IMR-90 (cell line): ENCODE data around the gene NAXE. TPM values are rescaled to one million over a fixed set of nuclear protein-coding genes. Genes with fewer than 3 reads are reported as not detected.

Experiments
- ATAC-seq: fragments of 200-7000 bp; cut with Tn5 transposase; 2 replicates; pipeline ENCODE4 v1.9.1; 2020; ENCODE audit warnings: low read depth, mild to moderate bottlenecking, moderate library complexity
- BruUV-seq: library from RNA; stranded (reverse); fragments of 400-500 nt; replicated peaks from 2 replicates; lab custom pipeline; 2021; lab: Mats Ljungman, UMichigan
- CTCF ChIA-PET: fragments of 300-600 bp; formaldehyde crosslinking; extraction: SDS; loops from one replicate; lab custom pipeline; 2021; ENCODE audit warnings: antibody characterized with exemption; lab: Yijun Ruan, JAX
- POLR2A ChIA-PET: fragments of 300-600 bp; sonication (Branson Sonifier 250); formaldehyde crosslinking; loops from one replicate; lab custom pipeline; 2022; ENCODE audit warnings: antibody characterized with exemption; ENCODE audit not compliant: unreplicated experiment; lab: Charles Lee
- DNase-seq: peaks from one replicate; pipeline ENCODE4 v3.0.0; 2013
- H2AFZ ChIP-seq: replicated peaks from 2 replicates; pipeline ENCODE3; 2013; ENCODE audit warnings: low read length, mild to moderate bottlenecking; ENCODE audit not compliant: poor library complexity
- H2AK5ac ChIP-seq: 2 replicates; pipeline ENCODE4 v1.6.1; 2013; ENCODE audit warnings: low read depth, low read length, inconsistent platforms
- H2AK9ac ChIP-seq: replicated peaks from 2 replicates; pipeline ENCODE3; 2013; ENCODE audit warnings: mild to moderate bottlenecking, low read depth, low read length, moderate library complexity; ENCODE audit not compliant: poor library complexity
- H2BK120ac ChIP-seq: 2 replicates; pipeline ENCODE4 v1.6.1; 2013; ENCODE audit warnings: low read depth, low read length, inconsistent platforms
- H2BK15ac ChIP-seq: 3 replicates; pipeline ENCODE4 v1.6.1; 2013; ENCODE audit warnings: low read depth, low read length, inconsistent platforms
- H2BK20ac ChIP-seq: 2 replicates; pipeline ENCODE4 v1.6.1; 2013; ENCODE audit warnings: low read depth, mild to moderate bottlenecking, inconsistent platforms, low read length, moderate library complexity
- H2BK5ac ChIP-seq: 2 replicates; pipeline ENCODE4 v1.6.1; 2013; ENCODE audit warnings: mild to moderate bottlenecking, low read depth, low read length, inconsistent platforms; ENCODE audit not compliant: poor library complexity, severe bottlenecking
- H3K14ac ChIP-seq: replicated peaks from 2 replicates; pipeline ENCODE4 v1.6.1; 2013; ENCODE audit warnings: low read depth, low read length, inconsistent platforms
- H3K18ac ChIP-seq: 2 replicates; pipeline ENCODE4 v1.6.1; 2013; ENCODE audit warnings: low read depth, low read length, control low read depth
- H3K23ac ChIP-seq: 2 replicates; pipeline ENCODE4 v1.6.1; 2013; ENCODE audit warnings: low read depth, low read length, inconsistent platforms
- H3K27ac ChIP-seq: 2 replicates; pipeline ENCODE4 v1.5.1; 2013; ENCODE audit warnings: mild to moderate bottlenecking, control low read depth, low read length; ENCODE audit not compliant: insufficient read depth
- H3K27me3 ChIP-seq: 2 replicates; pipeline ENCODE4 v1.6.1; 2013; ENCODE audit warnings: low read length; ENCODE audit not compliant: control insufficient read depth, insufficient read depth
- H3K36me3 ChIP-seq: 2 replicates; pipeline ENCODE4 v1.6.1; 2013; ENCODE audit warnings: low read length, mixed read lengths; ENCODE audit not compliant: control insufficient read depth, insufficient read depth
- H3K4ac ChIP-seq: 2 replicates; pipeline ENCODE4 v1.6.1; 2013; ENCODE audit warnings: low read depth, low read length, inconsistent platforms
- H3K4me1 ChIP-seq: 2 replicates; pipeline ENCODE4 v1.6.1; 2013; ENCODE audit warnings: low read length, mixed read lengths; ENCODE audit not compliant: control insufficient read depth, insufficient read depth
- H3K4me2 ChIP-seq: 2 replicates; pipeline ENCODE4 v1.6.1; 2013; ENCODE audit warnings: low read depth, mild to moderate bottlenecking, control low read depth, low read length, moderate library complexity
- H3K4me3 ChIP-seq: 2 replicates; pipeline ENCODE4 v1.5.1; 2013; ENCODE audit warnings: low read depth, mild to moderate bottlenecking, control low read depth, low read length, moderate library complexity; ENCODE audit not compliant: insufficient read depth
- H3K56ac ChIP-seq: 2 replicates; pipeline ENCODE4 v1.6.1; 2013; ENCODE audit warnings: low read length, inconsistent platforms; ENCODE audit not compliant: insufficient read depth; ENCODE audit errors: extremely low read depth
- H3K79me1 ChIP-seq, 2 experiments: 2 replicates each; pipeline ENCODE4 v1.6.1; 2013; ENCODE audit warnings: low read length in 2 of 2, inconsistent platforms in 1 of 2, low read depth in 1 of 2
- H3K9ac ChIP-seq: 2 replicates; pipeline ENCODE4 v1.6.1; 2013; ENCODE audit warnings: low read depth, low read length, control low read depth
- H3K9me1 ChIP-seq: 2 replicates; pipeline ENCODE4 v1.6.1; 2013; ENCODE audit warnings: low read length, inconsistent platforms; ENCODE audit not compliant: insufficient read depth
- H3K9me3 ChIP-seq: 2 replicates; pipeline ENCODE4 v1.6.1; 2013; ENCODE audit warnings: low read length; ENCODE audit not compliant: control insufficient read depth, insufficient read depth
- H4K20me1 ChIP-seq: 2 replicates; pipeline ENCODE4 v1.6.1; 2013; ENCODE audit warnings: low read length, inconsistent platforms; ENCODE audit not compliant: insufficient read depth
- H4K5ac ChIP-seq: 2 replicates; pipeline ENCODE4 v1.6.1; 2013; ENCODE audit warnings: mild to moderate bottlenecking, low read depth, low read length, control low read depth
- H4K8ac ChIP-seq, 2 experiments: 2 replicates each; pipeline ENCODE4 v1.6.1; 2013; ENCODE audit warnings: low read depth in 2 of 2, low read length in 2 of 2, control low read depth in 1 of 2, inconsistent platforms in 1 of 2
- H4K91ac ChIP-seq: 2 replicates; pipeline ENCODE4 v1.6.1; 2013; ENCODE audit warnings: low read depth, low read length, inconsistent platforms; ENCODE audit not compliant: insufficient read depth
- ELK1 ChIP-seq: fragments of 150-350 bp; IDR thresholded peaks from 2 replicates; pipeline ENCODE4 v1.6.1; 2016; ENCODE audit warnings: low read depth, mild to moderate bottlenecking, low read length, moderate library complexity, borderline replicate concordance
- WGBS, 2 experiments: methylation state at CpG; one replicate each; pipeline versions ENCODE4 v1.1.5 to v1.1.7; 2013; ENCODE audit warnings: missing lambda C conversion rate in 2 of 2; ENCODE audit not compliant: insufficient read length in 1 of 2; ENCODE audit errors: extremely low coverage in 2 of 2; 5-methylcytosine and 5-hydroxymethylcytosine counted together
- dilution Hi-C: fragments of 300-500 bp; cut with HindIII; formaldehyde crosslinking; loops from one replicate; pipeline ENCODE4 v1.14.3; 2018; ENCODE audit warnings: low sequenced_read_pairs; ENCODE audit not compliant: unreplicated experiment
- in situ Hi-C: fragments of 300-500 bp; cut with MboI; formaldehyde crosslinking; loops from 3 replicates; pipeline ENCODE4 v1.14.3; 2019; ENCODE audit warnings: low sequenced_read_pairs, inconsistent platforms, mixed read lengths
- intact Hi-C: fragments of 100-400 bp; cut with micrococcal nuclease; formaldehyde crosslinking; loops from 2 replicates; pipeline ENCODE4 v1.10.0; 2022
- polyA plus RNA-seq, 3 experiments: library from polyadenylated mRNA; depleted of rRNA; stranded (reverse); fragments of >200 nt; gene quantifications; 2 replicates each; pipeline ENCODE4 v1.2.3, GENCODE V29; 2012; ENCODE audit warnings: low replicate concordance in 1 of 3
- total RNA-seq: library from RNA; depleted of rRNA; stranded (reverse); fragments of >200 nt; gene quantifications from 2 replicates; pipeline ENCODE4 v1.2.3, GENCODE V29; 2012

Gene NAXE
- total and polyA plus RNA-seq, 2 of the 4 experiments (the other 2 are of a cell fraction): 61.0 to 74.2 TPM

DNA sequence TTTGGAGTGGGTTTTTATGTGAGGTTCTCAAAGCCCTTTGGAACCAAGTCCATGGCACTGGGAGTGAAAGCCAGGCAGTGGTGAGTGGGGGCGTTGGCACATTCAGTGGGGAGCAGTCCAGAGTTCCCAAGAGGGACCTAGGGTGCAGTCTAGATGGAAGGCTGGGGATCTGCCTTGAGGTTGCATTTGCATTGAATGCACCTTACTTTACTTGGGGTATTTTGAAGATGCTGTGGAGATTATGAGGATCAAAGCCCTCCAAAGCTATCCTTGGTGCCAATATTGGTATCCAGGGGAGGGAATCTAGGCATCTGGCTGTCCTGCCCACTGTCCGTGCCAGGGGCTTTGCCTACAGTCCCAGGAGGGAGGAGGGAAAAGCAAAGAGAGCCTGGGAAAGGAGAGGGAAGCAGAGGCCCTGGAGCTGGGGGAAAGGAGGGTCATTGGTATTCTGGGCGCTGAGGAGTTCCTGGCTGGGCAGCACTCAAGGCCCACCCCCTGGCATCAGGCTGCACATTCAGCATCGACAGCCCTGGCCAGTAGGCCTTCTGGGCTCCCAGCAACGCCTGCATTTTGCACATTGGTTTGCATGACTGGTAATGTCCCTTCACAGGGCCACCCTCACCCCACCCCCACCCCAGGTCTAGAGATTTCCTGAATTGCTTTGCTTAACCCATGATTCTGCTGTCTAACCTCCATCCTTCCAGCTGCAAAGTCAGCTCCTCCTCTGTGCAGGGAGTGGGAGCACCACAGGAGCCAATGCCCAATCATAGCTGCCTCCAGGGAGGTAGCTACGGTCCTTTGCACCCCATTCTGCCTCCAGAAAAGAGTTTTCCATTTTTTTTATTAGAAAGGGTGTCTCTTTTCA lies 49.5 kb downstream of the NAXE start:
- no peaks in the 10 kb centered on the region for H3K36me3 ChIP-seq
- no peak overlapping the region for H3K27ac ChIP-seq
- no peak overlapping the region for H2AFZ ChIP-seq
- no peak overlapping the region for H2BK20ac ChIP-seq
- no peak overlapping the region for H3K9ac ChIP-seq
- no peak overlapping the region for H3K23ac ChIP-seq
- H4K91ac ChIP-seq: no peak overlapping the region
- no peak overlapping the region for H3K4me2 ChIP-seq
- no peak overlapping the region for H2BK120ac ChIP-seq
- no peaks in the 10 kb centered on the region for H3K79me1 ChIP-seq
- 0 out of 2 replicates have a peak, but pooled peaks cover 1% of the 10 kb centered on the region for H3K9me3 ChIP-seq
- ChIA-PET CTCF (interaction anchor here (1.5 kb wide), 1 partner anchor 18 kb away, joined by 4 read pairs; no protein-coding TSS in a partner anchor), POLR2A (no interaction called here)
- H3K27me3 ChIP-seq: peaks cover 91% of the 10 kb centered on the region
- no peaks in the 10 kb centered on the region for H3K9me1 ChIP-seq
- no peaks in the 10 kb centered on the region; the same call in 1 of the 2 replicates for H3K4me1 ChIP-seq
- intact Hi-C loops: no loop called here
- DNase-seq (no peak), ATAC-seq (no peak)
- no peak overlapping the region for H3K4me3 ChIP-seq
- WGBS, 2 experiments: 0% methylated on average over 1 of the region's 6 CpGs; no CpG with 5 or more reads in 1 of the 2 experiments
- no peak overlapping the region for H3K18ac ChIP-seq
- no peak overlapping the region for H2AK9ac ChIP-seq
- dilution Hi-C loops: no loop called here
- in situ Hi-C loops: no loop called here
- H2BK5ac ChIP-seq: no peak overlapping the region
- no peak overlapping the region for H4K8ac ChIP-seq
- TF ChIP-seq ELK1: no peak
- no peak overlapping the region for H3K56ac ChIP-seq
- H4K5ac ChIP-seq: no peak overlapping the region
- H4K20me1 ChIP-seq: peaks cover 11% of the 10 kb centered on the region; the same call in 1 of the 2 replicates
- no peak overlapping the region for H3K4ac ChIP-seq
- H2AK5ac ChIP-seq: no peak overlapping the region
- H3K14ac ChIP-seq: no peak overlapping the region
- no TSS peak for BruUV-seq
- H2BK15ac ChIP-seq: no peak overlapping the region
